ENCODE data around the gene RARB.

GRCh38 chr3:25483456-25483855 is 55.4 kb downstream of the RARB start:
- TF ChIP-seq CTCF (IDR thresholded peaks at IDR 0.05) (no peak), POLR2AphosphoS5 (IDR thresholded peaks at IDR 0.05) (no peak), POLR2A (IDR thresholded peaks at IDR 0.05) (no peak), EP300 (IDR thresholded peaks at IDR 0.05) (no peak)
